ENCODE measurements around the gene LRP5.

The LRP5 gene

DNA sequence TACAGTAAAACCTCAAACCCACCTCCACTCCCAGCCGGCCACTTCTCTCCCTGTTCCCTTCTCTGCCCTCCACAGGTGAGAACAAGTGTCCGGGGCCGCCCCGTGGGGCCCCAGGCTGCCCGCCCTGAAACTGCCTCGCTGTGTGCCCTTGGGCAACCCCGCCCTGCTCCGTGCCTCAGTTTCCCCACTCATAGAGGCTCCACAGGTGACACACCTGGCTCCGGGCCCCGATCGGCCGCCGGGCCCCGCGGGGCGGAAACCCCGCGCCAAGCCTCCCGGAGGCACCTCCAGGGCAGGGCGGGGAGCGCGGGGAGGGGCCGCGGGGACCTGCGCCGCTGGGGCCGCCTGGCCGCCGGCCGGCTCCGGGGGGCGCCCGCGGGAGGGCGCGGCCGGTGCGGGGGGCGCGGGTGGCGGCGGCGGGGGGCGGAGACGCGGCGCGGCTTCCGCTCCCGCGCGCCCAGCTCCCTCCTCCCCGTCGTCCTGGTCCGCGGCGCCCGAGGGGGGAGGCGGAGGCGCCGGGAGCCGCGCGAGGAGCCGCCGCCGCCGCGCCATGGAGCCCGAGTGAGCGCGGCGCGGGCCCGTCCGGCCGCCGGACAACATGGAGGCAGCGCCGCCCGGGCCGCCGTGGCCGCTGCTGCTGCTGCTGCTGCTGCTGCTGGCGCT, at the start of gene LRP5:
LRP5 (plus strand) TSS at position 475 of the 663 bp plus-strand sequence; CDS start at position 599, 124 bp downstream.
- Mint-ChIP-seq H3K27ac (no peak within 1 kb of the TSS), H3K4me1 (peaks cover 17% of the 10 kb centered on the region), H3K9me3 (no peaks in the 10 kb centered on the region), H3K4me3 (peak within 1 kb of the TSS; percentile 67), H3K36me3 (no peaks in the 10 kb centered on the region)
- no peak for DNase-seq (ENCODE audit: low spot score in 2 of 2)
- peak; percentile 61 for ATAC-seq

GRCh38 chr11:68263444-68264035, 48.9 kb upstream of the LRP5 start:
- ATAC-seq (no peak), DNase-seq (ENCODE audit: low spot score in 2 of 2) (no peak)
- Mint-ChIP-seq H3K4me3 (no peak overlapping the region), H3K4me1 (peaks cover 14% of the 10 kb centered on the region), H3K9me3 (no peaks in the 10 kb centered on the region), H3K27ac (peak overlapping the region; percentile 54), H3K36me3 (peaks cover 51% of the 10 kb centered on the region)

DNA sequence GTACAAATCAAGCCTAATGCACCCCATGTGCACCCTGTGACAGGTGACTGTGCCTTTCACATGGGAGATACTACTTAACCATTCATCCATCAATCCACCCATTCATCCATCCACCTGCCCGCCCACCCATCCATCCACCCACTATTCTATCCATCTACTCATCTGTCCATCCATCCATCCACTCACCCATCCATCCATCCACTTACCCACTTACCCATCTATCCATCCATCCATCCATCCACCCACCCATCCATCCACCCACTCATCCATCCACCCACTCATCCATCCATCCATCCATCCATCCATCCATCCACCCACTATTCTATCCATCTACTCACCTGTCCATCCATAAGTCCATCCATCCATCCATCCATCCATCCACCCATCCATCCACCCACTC, 48.1 kb upstream of the LRP5 start:
- H3K36me3 Mint-ChIP-seq = peaks cover 51% of the 10 kb centered on the region
- no peaks in the 10 kb centered on the region for H3K9me3 Mint-ChIP-seq
- ATAC-seq = no peak
- H3K27ac Mint-ChIP-seq = no peak overlapping the region
- H3K4me3 Mint-ChIP-seq = no peak overlapping the region
- H3K4me1 Mint-ChIP-seq = peaks cover 15% of the 10 kb centered on the region
- DNase-seq (ENCODE audit: low spot score in 2 of 2) = no peak

GRCh38 chr11:68264741-68265540, 47.5 kb upstream of the LRP5 start:
- ATAC-seq (no peak), DNase-seq (ENCODE audit: low spot score in 2 of 2) (no peak)
- H3K4me1 Mint-ChIP-seq = peaks cover 22% of the 10 kb centered on the region
- peaks cover 51% of the 10 kb centered on the region for H3K36me3 Mint-ChIP-seq
- H3K4me3 Mint-ChIP-seq = no peak overlapping the region
- H3K27ac Mint-ChIP-seq = no peak overlapping the region
- no peaks in the 10 kb centered on the region for H3K9me3 Mint-ChIP-seq

DNA sequence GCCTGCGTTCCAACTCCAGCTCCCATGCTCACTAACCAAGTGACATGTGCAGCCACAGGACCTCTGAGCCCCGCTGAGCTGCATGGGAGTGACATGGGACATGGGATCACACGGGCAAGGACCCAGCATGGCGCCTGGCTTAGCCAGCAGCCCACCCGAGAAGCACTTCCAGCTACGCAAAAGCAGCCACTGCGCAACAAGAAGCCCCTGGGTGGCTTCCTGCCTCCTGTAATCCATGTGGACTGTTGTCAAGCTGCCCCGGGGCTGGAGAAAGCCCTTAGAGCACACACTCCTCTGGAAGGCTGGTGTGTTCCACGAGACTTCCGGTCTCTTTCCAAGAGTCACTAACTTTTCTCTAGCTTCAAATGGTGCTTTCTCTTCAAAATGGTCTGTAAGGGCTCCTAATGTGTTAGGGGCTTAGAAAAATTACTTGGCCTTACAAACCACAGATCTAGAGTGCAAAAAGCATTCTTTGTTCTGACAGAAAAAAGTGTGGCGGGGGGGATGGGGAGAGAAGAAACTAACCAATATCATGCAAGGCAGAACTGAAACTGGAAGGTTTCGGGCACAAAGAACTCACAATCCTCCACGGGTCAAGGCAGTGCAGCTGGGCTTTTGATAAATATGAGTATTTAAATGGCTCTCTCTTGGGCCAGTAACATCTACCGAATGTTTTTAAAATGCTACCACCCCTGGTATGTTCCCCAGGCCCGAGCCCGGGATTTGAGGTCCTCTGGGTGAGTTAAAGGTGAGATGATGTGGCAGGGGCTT, 46.1 kb upstream of the LRP5 start:
- DNase-seq (ENCODE audit: low spot score in 2 of 2) (no peak), ATAC-seq (no peak)
- Mint-ChIP-seq H3K36me3 (peaks cover 49% of the 10 kb centered on the region), H3K4me3 (no peak overlapping the region), H3K27ac (no peak overlapping the region), H3K4me1 (peaks cover 35% of the 10 kb centered on the region), H3K9me3 (no peaks in the 10 kb centered on the region)

DNA sequence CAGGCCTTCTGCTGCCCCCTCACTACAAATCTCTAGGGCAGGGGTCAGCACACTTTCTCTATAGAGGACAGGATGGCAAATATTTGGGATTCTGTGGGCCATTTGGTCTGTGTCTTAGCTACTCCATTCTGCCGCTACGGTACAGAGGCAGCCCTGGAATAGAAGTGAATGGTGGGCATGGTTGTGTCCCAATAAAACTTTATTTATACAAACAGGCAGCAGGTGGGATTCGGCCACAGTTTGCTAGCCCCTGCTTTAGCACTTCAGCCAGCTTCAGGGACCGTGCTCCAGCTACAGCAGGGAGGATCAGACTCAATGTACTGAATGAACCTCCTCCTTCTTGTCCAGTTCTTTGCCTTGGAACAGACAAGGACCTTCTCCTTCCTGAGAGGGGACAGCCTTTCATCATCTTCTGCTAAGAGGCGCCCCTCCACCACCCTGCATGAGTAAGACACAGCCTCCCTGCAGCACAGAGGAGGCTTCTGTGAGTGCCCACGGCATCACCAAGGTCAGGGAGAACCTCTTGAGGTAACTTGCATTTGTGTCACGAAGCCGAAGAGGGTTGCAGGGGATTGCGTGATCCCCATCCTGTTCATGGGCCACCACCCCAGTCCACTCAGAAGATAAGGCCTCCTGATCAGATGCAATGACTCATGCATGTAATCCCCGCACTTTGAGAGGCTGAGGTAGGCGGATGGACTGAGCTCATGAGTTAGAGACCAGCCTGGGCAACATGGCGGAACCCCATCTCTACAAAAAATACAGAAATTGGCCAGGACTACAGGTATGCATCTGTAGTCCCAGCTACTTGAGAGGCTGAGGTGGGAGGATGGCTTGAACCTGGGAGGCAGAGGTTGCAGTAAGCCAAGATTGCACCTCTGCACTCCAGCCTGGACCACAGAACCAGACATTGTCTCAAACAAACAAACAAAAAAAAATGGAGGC, 45.2 kb upstream of the LRP5 start:
- no peak for DNase-seq (ENCODE audit: low spot score in 2 of 2)
- Mint-ChIP-seq H3K27ac (peak overlapping the region; percentile 40), H3K4me1 (peaks cover 35% of the 10 kb centered on the region)

GRCh38 chr11:68267881-68268240, 44.5 kb upstream of the LRP5 start:
- no peak for ATAC-seq
- DNase-seq (ENCODE audit: low spot score in 2 of 2) = no peak
- H3K4me1 Mint-ChIP-seq = peaks cover 37% of the 10 kb centered on the region
- H3K36me3 Mint-ChIP-seq = peaks cover 46% of the 10 kb centered on the region
- no peaks in the 10 kb centered on the region for H3K9me3 Mint-ChIP-seq
- no peak overlapping the region for H3K4me3 Mint-ChIP-seq
- H3K27ac Mint-ChIP-seq = no peak overlapping the region

More for the DNA sequence above, 45.2 kb upstream of the LRP5 start:
- peaks cover 49% of the 10 kb centered on the region for H3K36me3 Mint-ChIP-seq
- no peak overlapping the region for H3K4me3 Mint-ChIP-seq
- ATAC-seq = no peak
- H3K9me3 Mint-ChIP-seq = no peaks in the 10 kb centered on the region

- no peaks in the 10 kb centered on the region for H3K9me3 Mint-ChIP-seq
- no peak for ATAC-seq
- peak overlapping the region; percentile 91 for H3K27ac Mint-ChIP-seq
- peaks cover 35% of the 10 kb centered on the region for H3K4me1 Mint-ChIP-seq
- no peak for DNase-seq (ENCODE audit: low spot score in 2 of 2)
- H3K4me3 Mint-ChIP-seq = peak overlapping the region; percentile 93
- peaks cover 35% of the 10 kb centered on the region for H3K36me3 Mint-ChIP-seq
Observed at GRCh38 chr11:68269414-68270081, 42.8 kb upstream of the LRP5 start.

- Mint-ChIP-seq H3K4me3 (peak overlapping the region; percentile 93), H3K4me1 (peaks cover 29% of the 10 kb centered on the region), H3K36me3 (peaks cover 29% of the 10 kb centered on the region), H3K27ac (peak overlapping the region; percentile 91), H3K9me3 (no peaks in the 10 kb centered on the region)
- no peak for ATAC-seq
- DNase-seq (ENCODE audit: low spot score in 2 of 2) = no peak
Observed at GRCh38 chr11:68270196-68271022, 42.0 kb upstream of the LRP5 start.

DNA sequence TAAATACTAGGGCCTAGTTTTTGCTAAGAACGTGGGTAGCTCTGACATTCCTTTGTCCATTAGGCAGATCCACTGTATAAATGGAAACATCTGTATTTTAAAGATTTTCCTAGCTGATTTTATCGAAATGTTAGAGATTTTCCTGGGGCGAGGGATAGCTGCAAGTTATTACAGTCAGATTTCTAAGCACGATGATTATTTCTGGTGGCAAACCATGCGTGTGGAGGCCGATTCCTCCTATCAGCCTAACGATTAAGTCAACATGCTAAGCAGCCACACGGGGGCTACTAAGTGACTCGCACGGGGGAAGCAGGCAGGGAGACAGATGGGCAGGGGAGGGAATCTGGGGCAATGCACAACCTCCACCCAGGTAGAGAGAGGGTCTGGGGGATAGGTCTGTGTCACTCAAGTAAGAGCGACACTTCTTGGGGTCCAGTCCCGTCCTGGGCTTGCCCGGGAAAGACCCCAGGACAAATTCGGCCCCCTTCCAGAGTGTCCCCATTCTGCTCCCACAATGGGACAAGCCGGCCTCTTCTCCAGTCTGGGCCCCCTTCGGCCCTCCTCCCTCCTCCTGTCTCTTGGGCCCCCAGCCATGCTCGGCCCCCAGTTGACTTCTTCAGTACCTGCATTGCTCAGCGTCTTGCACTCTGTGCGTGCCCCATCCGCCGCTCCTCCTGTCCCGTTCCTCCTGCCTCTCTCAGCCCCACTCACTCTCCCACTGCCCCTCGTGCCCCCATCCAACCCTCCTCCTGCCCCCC, 41.2 kb upstream of the LRP5 start:
- DNase-seq (ENCODE audit: low spot score in 2 of 2) (no peak), ATAC-seq (peak; percentile 68)
- H3K9me3 Mint-ChIP-seq = no peaks in the 10 kb centered on the region
- peaks cover 29% of the 10 kb centered on the region for H3K36me3 Mint-ChIP-seq
- peak overlapping the region; percentile 91 for H3K27ac Mint-ChIP-seq
- H3K4me3 Mint-ChIP-seq = peak overlapping the region; percentile 93
- H3K4me1 Mint-ChIP-seq = peaks cover 29% of the 10 kb centered on the region

GRCh38 chr11:68271781-68272608, 40.4 kb upstream of the LRP5 start, which contains the start of gene C11orf24:
C11orf24 (minus strand) TSS chr11:68271973; CDS start chr11:68263767, 8,206 bp downstream.
- peaks cover 22% of the 10 kb centered on the region for H3K36me3 Mint-ChIP-seq
- peak within 1 kb of the TSS; percentile 93 for H3K4me3 Mint-ChIP-seq
- H3K9me3 Mint-ChIP-seq = no peaks in the 10 kb centered on the region
- DNase-seq (ENCODE audit: low spot score in 2 of 2) (peak; percentile 96 to 97), ATAC-seq (peak; percentile 89)
- H3K27ac Mint-ChIP-seq = peak within 1 kb of the TSS; percentile 91
- peaks cover 29% of the 10 kb centered on the region for H3K4me1 Mint-ChIP-seq

All from stimulated activated effector memory CD8-positive, alpha-beta T cell treated with anti-CD3 and anti-CD28 coated beads, Interleukin-12 subunit alpha, Interleukin-12 subunit beta, amount 100 ng/mL, for 72 hours (primary cell).